ENCODE measurements around the gene HK3. TPM values are rescaled to one million over a fixed set of nuclear protein-coding genes. Genes with fewer than 3 reads are reported as not detected.

HK3 gene
- total RNA-seq, 1 donor from 2014 or later: 0.77 TPM

- Mint-ChIP-seq H3K4me3 (no peak overlapping the region), H3K4me1 (ENCODE audit: unreplicated experiment) (peaks cover 16% of the 10 kb centered on the region), H3K9me3 (no peaks in the 10 kb centered on the region), H3K36me3 (no peaks in the 10 kb centered on the region), H3K27me3 (peaks cover 28% of the 10 kb centered on the region), H3K27ac (no peak overlapping the region)
- DNase-seq (ENCODE audit: extremely low spot score, unreplicated experiment): no peak
- TF ChIP-seq CTCF (conservative IDR thresholded peaks at IDR 0.05): no peak
These were observed 33.2 kb downstream of the HK3 start for GRCh38 chr5:176865964-176866363.

GRCh38 chr5:176864755-176865154, 34.4 kb downstream of the HK3 start:
- no peak overlapping the region for H3K4me3 Mint-ChIP-seq
- no peak for TF ChIP-seq CTCF (conservative IDR thresholded peaks at IDR 0.05)
- H3K27me3 Mint-ChIP-seq: peaks cover 28% of the 10 kb centered on the region
- DNase-seq (ENCODE audit: extremely low spot score, unreplicated experiment): no peak
- H3K9me3 Mint-ChIP-seq: no peaks in the 10 kb centered on the region
- H3K4me1 Mint-ChIP-seq (ENCODE audit: unreplicated experiment): peaks cover 16% of the 10 kb centered on the region
- H3K27ac Mint-ChIP-seq: no peak overlapping the region
- H3K36me3 Mint-ChIP-seq: no peaks in the 10 kb centered on the region

- DNase-seq (ENCODE audit: extremely low spot score, unreplicated experiment): no peak
- Mint-ChIP-seq H3K36me3 (no peaks in the 10 kb centered on the region), H3K4me1 (ENCODE audit: unreplicated experiment) (peaks cover 16% of the 10 kb centered on the region), H3K4me3 (no peak overlapping the region), H3K9me3 (no peaks in the 10 kb centered on the region), H3K27me3 (peaks cover 25% of the 10 kb centered on the region), H3K27ac (no peak overlapping the region)
- no peak for TF ChIP-seq CTCF (conservative IDR thresholded peaks at IDR 0.05)
These were observed 35.4 kb downstream of the HK3 start for GRCh38 chr5:176863765-176864098.

- Mint-ChIP-seq H3K27me3 (peaks cover 29% of the 10 kb centered on the region), H3K4me1 (ENCODE audit: unreplicated experiment) (peaks cover 16% of the 10 kb centered on the region), H3K9me3 (no peaks in the 10 kb centered on the region), H3K27ac (no peak overlapping the region), H3K4me3 (no peak overlapping the region), H3K36me3 (no peaks in the 10 kb centered on the region)
- DNase-seq (ENCODE audit: extremely low spot score, unreplicated experiment): no peak
- TF ChIP-seq CTCF (conservative IDR thresholded peaks at IDR 0.05): no peak
These were observed 35.9 kb downstream of the HK3 start for GRCh38 chr5:176863041-176863764.

- Mint-ChIP-seq H3K4me3 (no peak overlapping the region), H3K4me1 (ENCODE audit: unreplicated experiment) (peaks cover 14% of the 10 kb centered on the region), H3K27ac (no peak overlapping the region), H3K36me3 (no peaks in the 10 kb centered on the region), H3K9me3 (no peaks in the 10 kb centered on the region), H3K27me3 (peaks cover 30% of the 10 kb centered on the region)
- no peak for TF ChIP-seq CTCF (conservative IDR thresholded peaks at IDR 0.05)
- DNase-seq (ENCODE audit: extremely low spot score, unreplicated experiment): no peak
These were observed 36.7 kb downstream of the HK3 start for GRCh38 chr5:176862330-176862995.
